Measurements from ENCODE around the gene CD34.

DNA sequence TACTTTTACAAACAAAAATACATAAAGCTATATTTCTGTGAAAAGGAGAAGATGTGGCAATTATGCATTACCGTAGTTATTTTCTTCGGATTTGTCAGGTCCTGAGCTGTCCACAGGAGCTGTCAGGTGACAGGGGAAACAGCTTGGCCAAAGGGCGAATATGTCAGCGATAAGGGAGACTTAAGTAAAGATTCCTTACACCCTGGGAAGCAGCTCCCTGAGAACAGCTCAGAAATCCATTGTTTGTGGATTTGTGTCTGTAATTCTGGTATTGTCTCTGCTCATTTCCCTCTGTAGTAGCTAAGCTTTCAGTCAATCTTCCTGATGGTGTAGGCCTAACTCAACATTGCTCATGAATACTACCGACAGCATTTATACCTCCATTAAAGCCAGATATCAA, 7.1 kb upstream of the CD34 start:
- TF ChIP-seq, protein P1, sequence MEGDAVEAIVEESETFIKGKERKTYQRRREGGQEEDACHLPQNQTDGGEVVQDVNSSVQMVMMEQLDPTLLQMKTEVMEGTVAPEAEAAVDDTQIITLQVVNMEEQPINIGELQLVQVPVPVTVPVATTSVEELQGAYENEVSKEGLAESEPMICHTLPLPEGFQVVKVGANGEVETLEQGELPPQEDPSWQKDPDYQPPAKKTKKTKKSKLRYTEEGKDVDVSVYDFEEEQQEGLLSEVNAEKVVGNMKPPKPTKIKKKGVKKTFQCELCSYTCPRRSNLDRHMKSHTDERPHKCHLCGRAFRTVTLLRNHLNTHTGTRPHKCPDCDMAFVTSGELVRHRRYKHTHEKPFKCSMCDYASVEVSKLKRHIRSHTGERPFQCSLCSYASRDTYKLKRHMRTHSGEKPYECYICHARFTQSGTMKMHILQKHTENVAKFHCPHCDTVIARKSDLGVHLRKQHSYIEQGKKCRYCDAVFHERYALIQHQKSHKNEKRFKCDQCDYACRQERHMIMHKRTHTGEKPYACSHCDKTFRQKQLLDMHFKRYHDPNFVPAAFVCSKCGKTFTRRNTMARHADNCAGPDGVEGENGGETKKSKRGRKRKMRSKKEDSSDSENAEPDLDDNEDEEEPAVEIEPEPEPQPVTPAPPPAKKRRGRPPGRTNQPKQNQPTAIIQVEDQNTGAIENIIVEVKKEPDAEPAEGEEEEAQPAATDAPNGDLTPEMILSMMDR (IDR thresholded peaks at IDR 0.05; ENCODE audit: poor library complexity, severe bottlenecking) = no peak
- TF ChIP-seq POLR2AphosphoS5 (IDR thresholded peaks at IDR 0.05) (no peak), MXI1 (conservative IDR thresholded peaks at IDR 0.05; ENCODE audit: poor library complexity, severe bottlenecking) (no peak)

Measured in neural cell (in vitro differentiated cells).